Natural killer cell (primary cell): ENCODE data around the gene DOC2B. TPM values are rescaled to one million over a fixed set of nuclear protein-coding genes. Genes with fewer than 3 reads are reported as not detected.

Source experiments
- ATAC-seq, 3 donors: fragments of 150-1000 bp in 2 of 3; fragments of 200-7000 bp in 1 of 3; cut with Tn5 transposase; 1 replicate in 1 of 3; 2 replicates in 2 of 3; pipeline ENCODE4 v1.10.0; 2021; ENCODE audit warnings: mild to moderate bottlenecking in 2 of 3, moderate library complexity in 2 of 3
- DNase-seq, 2 donors: peaks; one replicate each; pipeline versions ENCODE4 v3.0.0 to v3.0.0-alpha.2; 2013 to 2021; ENCODE audit warnings: mixed read lengths in 1 of 2
- H3K27ac ChIP-seq: one replicate; pipeline ENCODE4 v1.5.1; 2013; ENCODE audit warnings: mild to moderate bottlenecking, low read length
- H3K27me3 ChIP-seq: one replicate; pipeline ENCODE4 v1.6.1; 2013; ENCODE audit warnings: low read length; ENCODE audit not compliant: control insufficient read depth, insufficient read depth
- H3K36me3 ChIP-seq: one replicate; pipeline ENCODE4 v1.6.1; 2013; ENCODE audit warnings: low read length; ENCODE audit not compliant: control insufficient read depth, insufficient read depth
- H3K4me1 ChIP-seq: one replicate; pipeline ENCODE4 v1.6.1; 2013; ENCODE audit warnings: low read length; ENCODE audit not compliant: control insufficient read depth, insufficient read depth
- H3K4me3 ChIP-seq: one replicate; pipeline ENCODE4 v1.5.1; 2013; ENCODE audit warnings: low read length
- H3K9me3 ChIP-seq: one replicate; pipeline ENCODE4 v1.6.1; 2013; ENCODE audit warnings: low read length; ENCODE audit not compliant: control insufficient read depth, insufficient read depth
- H3K27ac Mint-ChIP-seq, 2 donors: one replicate each; pipeline ENCODE4 v1.8.0; 2022; ENCODE audit warnings: mild to moderate bottlenecking in 2 of 2, mixed read lengths in 2 of 2, moderate library complexity in 1 of 2
- H3K27me3 Mint-ChIP-seq, 2 donors: one replicate each; pipeline ENCODE4 v1.8.0; 2022; ENCODE audit warnings: low read depth in 2 of 2, mixed read lengths in 2 of 2
- H3K36me3 Mint-ChIP-seq: one replicate; pipeline ENCODE4 v1.8.0; 2022; ENCODE audit warnings: mixed read lengths
- H3K4me1 Mint-ChIP-seq, 2 donors: one replicate each; pipeline ENCODE4 v1.8.0; 2022; ENCODE audit warnings: mixed read lengths in 2 of 2
- H3K4me3 Mint-ChIP-seq: one replicate; pipeline ENCODE4 v1.8.0; 2022; ENCODE audit warnings: mild to moderate bottlenecking, moderate library complexity, mixed read lengths
- H3K9me3 Mint-ChIP-seq, 2 donors: one replicate each; pipeline ENCODE4 v1.8.0; 2022; ENCODE audit warnings: mixed read lengths in 2 of 2
- WGBS: methylation state at CpG from one replicate; pipeline ENCODE4 v1.1.7; 2013; ENCODE audit warnings: missing lambda C conversion rate; ENCODE audit not compliant: insufficient coverage; 5-methylcytosine and 5-hydroxymethylcytosine counted together
- intact Hi-C: fragments of 100-400 bp; cut with micrococcal nuclease; formaldehyde crosslinking; loops from one replicate; pipeline ENCODE4 v1.14.2; 2022
- total RNA-seq, 4 donors: library from RNA; stranded (reverse); fragments of 120-200 nt in 1 of 4; gene quantifications; one replicate each; pipeline versions ENCODE4 v1.2.3 to v1.2.4, GENCODE V29; 2013 to 2022
- TF ChIP-seq, protein P1 (sequence below): fragments of 200-600 bp; IDR thresholded peaks from one replicate; pipeline ENCODE4 v1.8.0; 2022; ENCODE audit warnings: antibody characterized with exemption

Gene DOC2B
- total RNA-seq, 3 donors from 2014 or later (not counting 1 experiment from before 2014, with no cell fraction given): 0.07 to 0.20 TPM; not detected in 1

- Mint-ChIP-seq H3K27me3 (peaks cover 0 to 2% of the 10 kb centered on the region in 2 donors), H3K36me3 (no peaks in the 10 kb centered on the region), H3K4me1 (no peaks in the 10 kb centered on the region), H3K9me3 (no peaks in the 10 kb centered on the region), H3K27ac (no peak overlapping the region), H3K4me3 (no peak overlapping the region)
- ATAC-seq (no peak), DNase-seq (no peak)
- no peaks in the 10 kb centered on the region for H3K4me1 ChIP-seq
- intact Hi-C loops: no loop called here
- 93% methylated on average over 28 of the region's 28 CpGs for WGBS
- no peak overlapping the region for H3K4me3 ChIP-seq
- no peaks in the 10 kb centered on the region for H3K27me3 ChIP-seq
- H3K27ac ChIP-seq: no peak overlapping the region
- TF ChIP-seq, protein P1, sequence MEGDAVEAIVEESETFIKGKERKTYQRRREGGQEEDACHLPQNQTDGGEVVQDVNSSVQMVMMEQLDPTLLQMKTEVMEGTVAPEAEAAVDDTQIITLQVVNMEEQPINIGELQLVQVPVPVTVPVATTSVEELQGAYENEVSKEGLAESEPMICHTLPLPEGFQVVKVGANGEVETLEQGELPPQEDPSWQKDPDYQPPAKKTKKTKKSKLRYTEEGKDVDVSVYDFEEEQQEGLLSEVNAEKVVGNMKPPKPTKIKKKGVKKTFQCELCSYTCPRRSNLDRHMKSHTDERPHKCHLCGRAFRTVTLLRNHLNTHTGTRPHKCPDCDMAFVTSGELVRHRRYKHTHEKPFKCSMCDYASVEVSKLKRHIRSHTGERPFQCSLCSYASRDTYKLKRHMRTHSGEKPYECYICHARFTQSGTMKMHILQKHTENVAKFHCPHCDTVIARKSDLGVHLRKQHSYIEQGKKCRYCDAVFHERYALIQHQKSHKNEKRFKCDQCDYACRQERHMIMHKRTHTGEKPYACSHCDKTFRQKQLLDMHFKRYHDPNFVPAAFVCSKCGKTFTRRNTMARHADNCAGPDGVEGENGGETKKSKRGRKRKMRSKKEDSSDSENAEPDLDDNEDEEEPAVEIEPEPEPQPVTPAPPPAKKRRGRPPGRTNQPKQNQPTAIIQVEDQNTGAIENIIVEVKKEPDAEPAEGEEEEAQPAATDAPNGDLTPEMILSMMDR: no peak
- no peaks in the 10 kb centered on the region for H3K9me3 ChIP-seq
- H3K36me3 ChIP-seq: no peaks in the 10 kb centered on the region
Observed at GRCh38 chr17:156094-156621, 25.3 kb downstream of the DOC2B start.

DNA sequence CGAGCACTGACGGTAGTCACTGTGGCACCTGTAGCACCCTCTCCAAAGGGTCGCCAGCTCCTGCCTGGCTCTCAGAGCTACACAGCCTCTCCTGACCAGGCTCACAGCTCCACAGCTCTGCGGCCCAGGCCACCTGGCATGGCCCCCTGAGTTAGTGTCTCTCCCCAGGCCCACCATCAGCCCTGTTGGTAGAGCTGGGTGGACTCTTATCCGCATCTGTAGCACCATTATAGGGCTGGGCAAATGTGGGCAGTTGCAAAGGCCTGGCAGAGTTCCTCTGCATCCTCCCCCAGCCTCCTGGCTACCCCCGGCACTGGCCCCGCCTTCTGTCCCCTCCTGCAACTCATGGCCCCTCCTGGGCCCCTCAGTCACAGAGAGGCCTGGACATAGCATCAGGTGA lies 25.9 kb downstream of the DOC2B start:
- H3K4me3 Mint-ChIP-seq: no peak overlapping the region
- Histone ChIP-seq H3K36me3 (no peaks in the 10 kb centered on the region), H3K27ac (no peak overlapping the region), H3K4me3 (no peak overlapping the region), H3K27me3 (no peaks in the 10 kb centered on the region), H3K9me3 (no peaks in the 10 kb centered on the region), H3K4me1 (no peaks in the 10 kb centered on the region)
- no peak for ATAC-seq
- H3K9me3 Mint-ChIP-seq: no peaks in the 10 kb centered on the region
- peaks cover 0 to 2% of the 10 kb centered on the region in 2 donors for H3K27me3 Mint-ChIP-seq
- intact Hi-C loops: no loop called here
- no peaks in the 10 kb centered on the region for H3K4me1 Mint-ChIP-seq
- H3K27ac Mint-ChIP-seq: no peak overlapping the region
- DNase-seq: no peak
- TF ChIP-seq, protein P1: no peak
- 73% methylated on average over 7 of the region's 7 CpGs for WGBS
- H3K36me3 Mint-ChIP-seq: no peaks in the 10 kb centered on the region

DNA sequence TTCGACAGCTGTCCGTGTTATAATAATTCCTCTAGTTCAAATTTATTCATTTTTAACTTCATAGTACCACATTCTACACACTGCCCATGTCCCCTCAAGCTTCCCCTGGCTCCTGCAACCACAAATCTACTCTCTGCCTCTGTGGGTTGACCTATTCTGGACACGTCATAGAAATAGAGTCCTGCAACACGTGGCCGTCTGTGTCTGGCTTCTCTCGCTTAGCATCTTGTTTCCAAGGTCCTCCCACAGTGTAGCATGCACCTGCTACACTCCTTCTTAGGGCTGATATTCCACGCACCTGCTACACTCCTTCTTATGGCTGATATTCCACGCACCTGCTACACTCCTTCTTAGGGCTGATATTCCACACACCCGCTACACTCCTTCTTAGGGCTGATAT lies 27.6 kb downstream of the DOC2B start:
- no peaks in the 10 kb centered on the region for H3K4me1 ChIP-seq
- no peaks in the 10 kb centered on the region for H3K36me3 ChIP-seq
- no peaks in the 10 kb centered on the region for H3K27me3 ChIP-seq
- Mint-ChIP-seq H3K27me3 (peaks cover 0 to 2% of the 10 kb centered on the region in 2 donors), H3K9me3 (no peaks in the 10 kb centered on the region), H3K4me1 (no peaks in the 10 kb centered on the region), H3K4me3 (no peak overlapping the region), H3K27ac (no peak overlapping the region), H3K36me3 (no peaks in the 10 kb centered on the region)
- DNase-seq (no peak), ATAC-seq (no peak)
- H3K4me3 ChIP-seq: no peak overlapping the region
- intact Hi-C loops: no loop called here
- no peak overlapping the region for H3K27ac ChIP-seq
- TF ChIP-seq, protein P1: no peak
- WGBS: 83% methylated on average over 9 of the region's 9 CpGs
- H3K9me3 ChIP-seq: no peaks in the 10 kb centered on the region

DNA sequence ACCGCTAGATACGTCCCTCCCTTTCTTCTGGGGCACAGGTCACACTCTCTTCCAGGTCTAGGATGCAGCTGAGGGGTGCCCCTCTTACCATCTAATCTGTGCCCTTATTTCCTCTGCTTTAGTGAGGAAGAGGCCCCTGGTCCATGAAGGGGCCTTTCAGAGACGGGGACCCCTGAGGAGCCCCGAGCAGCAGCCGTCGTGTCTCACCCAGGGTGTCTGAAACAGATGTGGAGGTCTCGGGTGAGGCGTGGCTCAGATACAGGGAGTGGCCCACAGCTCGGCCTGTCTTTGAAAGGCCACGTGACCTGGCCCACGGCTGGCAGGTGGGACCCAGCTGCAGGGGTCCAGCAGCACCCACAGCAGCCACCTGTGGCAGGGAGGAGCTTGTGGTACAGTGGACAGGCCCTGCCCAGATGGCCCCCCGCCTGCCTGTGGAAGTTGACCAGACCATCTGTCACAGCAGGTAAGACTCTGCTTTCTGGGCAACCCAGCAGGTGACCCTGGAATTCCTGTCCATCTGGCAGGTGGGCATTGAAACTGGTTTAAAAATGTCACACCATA lies 28.5 kb downstream of the DOC2B start:
- DNase-seq (no peak), ATAC-seq (no peak)
- no peaks in the 10 kb centered on the region for H3K9me3 ChIP-seq
- Mint-ChIP-seq H3K36me3 (no peaks in the 10 kb centered on the region), H3K9me3 (no peaks in the 10 kb centered on the region), H3K27ac (no peak overlapping the region), H3K4me3 (no peak overlapping the region), H3K27me3 (peaks cover 0 to 2% of the 10 kb centered on the region in 2 donors), H3K4me1 (no peaks in the 10 kb centered on the region)
- TF ChIP-seq, protein P1: no peak
- H3K27me3 ChIP-seq: no peaks in the 10 kb centered on the region
- H3K4me3 ChIP-seq: no peak overlapping the region
- intact Hi-C loops: no loop called here
- H3K27ac ChIP-seq: no peak overlapping the region
- no peaks in the 10 kb centered on the region for H3K36me3 ChIP-seq
- H3K4me1 ChIP-seq: no peaks in the 10 kb centered on the region
- WGBS: 80% methylated on average over 12 of the region's 12 CpGs
